ENCODE data around the gene MON2. TPM values are rescaled to one million over a fixed set of nuclear protein-coding genes. Genes with fewer than 3 reads are reported as not detected.

Gene MON2
- total and polyA plus RNA-seq, 2 of the 13 experiments (the other 11 are each of a cell fraction or from before 2014, with no cell fraction given): 10.5 to 24.8 TPM

DNA sequence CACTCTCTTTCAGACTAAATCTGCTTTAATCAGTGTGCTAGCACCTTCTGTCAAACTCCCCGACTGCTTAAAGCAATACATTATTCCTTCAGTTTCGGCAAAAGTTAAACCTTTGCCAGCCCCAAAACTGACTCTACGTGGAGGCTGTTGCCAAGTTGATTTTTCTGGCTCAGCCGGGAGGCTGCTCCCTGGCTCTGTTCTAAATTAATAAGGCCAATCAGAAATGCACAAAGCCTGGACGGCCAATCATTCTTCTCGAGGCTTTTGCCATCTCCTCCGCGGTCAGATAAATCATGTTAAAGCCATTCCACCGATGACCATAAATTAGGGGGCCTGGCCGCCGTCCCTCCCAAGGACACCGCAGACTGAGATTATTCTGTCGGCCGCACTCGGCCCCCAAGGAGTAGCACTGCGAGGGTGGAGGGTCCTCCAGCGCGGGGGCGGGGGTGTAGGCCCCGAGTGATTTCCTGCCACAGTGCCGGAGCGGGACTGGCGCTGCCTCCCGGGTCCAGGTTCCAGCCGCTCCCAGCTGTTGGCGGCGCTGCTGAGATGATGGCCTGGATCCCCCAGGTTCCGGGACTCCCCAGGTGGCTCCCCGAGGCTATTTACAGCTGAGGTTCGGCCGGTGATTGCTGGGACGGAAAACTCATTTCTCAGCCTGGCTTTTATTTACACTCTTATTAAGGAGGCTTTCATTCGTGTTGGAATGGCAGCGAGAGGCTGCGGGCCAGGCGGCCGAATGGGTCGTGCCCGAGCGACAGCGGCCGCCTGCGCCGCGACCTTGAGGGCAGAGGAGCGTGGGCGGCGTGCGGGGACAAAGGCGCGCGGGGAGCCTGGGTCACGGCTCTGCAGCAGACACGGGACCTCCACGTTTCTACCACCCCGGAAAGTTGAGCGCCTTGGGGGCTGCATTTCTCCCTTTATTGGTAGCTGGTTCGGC, 165.1 kb downstream of the MON2 start (continued):
- TF ChIP-seq, protein P1, sequence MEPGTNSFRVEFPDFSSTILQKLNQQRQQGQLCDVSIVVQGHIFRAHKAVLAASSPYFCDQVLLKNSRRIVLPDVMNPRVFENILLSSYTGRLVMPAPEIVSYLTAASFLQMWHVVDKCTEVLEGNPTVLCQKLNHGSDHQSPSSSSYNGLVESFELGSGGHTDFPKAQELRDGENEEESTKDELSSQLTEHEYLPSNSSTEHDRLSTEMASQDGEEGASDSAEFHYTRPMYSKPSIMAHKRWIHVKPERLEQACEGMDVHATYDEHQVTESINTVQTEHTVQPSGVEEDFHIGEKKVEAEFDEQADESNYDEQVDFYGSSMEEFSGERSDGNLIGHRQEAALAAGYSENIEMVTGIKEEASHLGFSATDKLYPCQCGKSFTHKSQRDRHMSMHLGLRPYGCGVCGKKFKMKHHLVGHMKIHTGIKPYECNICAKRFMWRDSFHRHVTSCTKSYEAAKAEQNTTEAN (CRISPR knock-in tag; conservative IDR thresholded peaks at IDR 0.05): no peak
- TF ChIP-seq PHF8 (CRISPR knock-in tag; IDR thresholded peaks at IDR 0.05) (peak; percentile 73), PAWR (CRISPR knock-in tag; IDR thresholded peaks at IDR 0.05; ENCODE audit: borderline replicate concordance) (no peak), ZFP36L2 (CRISPR knock-in tag; IDR thresholded peaks at IDR 0.05) (no peak), ELF4 (CRISPR knock-in tag; IDR thresholded peaks at IDR 0.05; ENCODE audit: borderline replicate concordance) (no peak), RNF2 (conservative IDR thresholded peaks at IDR 0.05; ENCODE audit: low read depth) (no peak; the same call in 1 of the 2 replicates), ELF3 (CRISPR knock-in tag; IDR thresholded peaks at IDR 0.05) (no peak), NKX3-1 (CRISPR knock-in tag; IDR thresholded peaks at IDR 0.05) (no peak), RORA (CRISPR knock-in tag; IDR thresholded peaks at IDR 0.05) (no peak)
- TF ChIP-seq, protein P2, sequence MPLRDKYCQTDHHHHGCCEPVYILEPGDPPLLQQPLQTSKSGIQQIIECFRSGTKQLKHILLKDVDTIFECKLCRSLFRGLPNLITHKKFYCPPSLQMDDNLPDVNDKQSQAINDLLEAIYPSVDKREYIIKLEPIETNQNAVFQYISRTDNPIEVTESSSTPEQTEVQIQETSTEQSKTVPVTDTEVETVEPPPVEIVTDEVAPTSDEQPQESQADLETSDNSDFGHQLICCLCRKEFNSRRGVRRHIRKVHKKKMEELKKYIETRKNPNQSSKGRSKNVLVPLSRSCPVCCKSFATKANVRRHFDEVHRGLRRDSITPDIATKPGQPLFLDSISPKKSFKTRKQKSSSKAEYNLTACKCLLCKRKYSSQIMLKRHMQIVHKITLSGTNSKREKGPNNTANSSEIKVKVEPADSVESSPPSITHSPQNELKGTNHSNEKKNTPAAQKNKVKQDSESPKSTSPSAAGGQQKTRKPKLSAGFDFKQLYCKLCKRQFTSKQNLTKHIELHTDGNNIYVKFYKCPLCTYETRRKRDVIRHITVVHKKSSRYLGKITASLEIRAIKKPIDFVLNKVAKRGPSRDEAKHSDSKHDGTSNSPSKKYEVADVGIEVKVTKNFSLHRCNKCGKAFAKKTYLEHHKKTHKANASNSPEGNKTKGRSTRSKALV (CRISPR knock-in tag; IDR thresholded peaks at IDR 0.05): no peak
- TF ChIP-seq, protein P3, sequence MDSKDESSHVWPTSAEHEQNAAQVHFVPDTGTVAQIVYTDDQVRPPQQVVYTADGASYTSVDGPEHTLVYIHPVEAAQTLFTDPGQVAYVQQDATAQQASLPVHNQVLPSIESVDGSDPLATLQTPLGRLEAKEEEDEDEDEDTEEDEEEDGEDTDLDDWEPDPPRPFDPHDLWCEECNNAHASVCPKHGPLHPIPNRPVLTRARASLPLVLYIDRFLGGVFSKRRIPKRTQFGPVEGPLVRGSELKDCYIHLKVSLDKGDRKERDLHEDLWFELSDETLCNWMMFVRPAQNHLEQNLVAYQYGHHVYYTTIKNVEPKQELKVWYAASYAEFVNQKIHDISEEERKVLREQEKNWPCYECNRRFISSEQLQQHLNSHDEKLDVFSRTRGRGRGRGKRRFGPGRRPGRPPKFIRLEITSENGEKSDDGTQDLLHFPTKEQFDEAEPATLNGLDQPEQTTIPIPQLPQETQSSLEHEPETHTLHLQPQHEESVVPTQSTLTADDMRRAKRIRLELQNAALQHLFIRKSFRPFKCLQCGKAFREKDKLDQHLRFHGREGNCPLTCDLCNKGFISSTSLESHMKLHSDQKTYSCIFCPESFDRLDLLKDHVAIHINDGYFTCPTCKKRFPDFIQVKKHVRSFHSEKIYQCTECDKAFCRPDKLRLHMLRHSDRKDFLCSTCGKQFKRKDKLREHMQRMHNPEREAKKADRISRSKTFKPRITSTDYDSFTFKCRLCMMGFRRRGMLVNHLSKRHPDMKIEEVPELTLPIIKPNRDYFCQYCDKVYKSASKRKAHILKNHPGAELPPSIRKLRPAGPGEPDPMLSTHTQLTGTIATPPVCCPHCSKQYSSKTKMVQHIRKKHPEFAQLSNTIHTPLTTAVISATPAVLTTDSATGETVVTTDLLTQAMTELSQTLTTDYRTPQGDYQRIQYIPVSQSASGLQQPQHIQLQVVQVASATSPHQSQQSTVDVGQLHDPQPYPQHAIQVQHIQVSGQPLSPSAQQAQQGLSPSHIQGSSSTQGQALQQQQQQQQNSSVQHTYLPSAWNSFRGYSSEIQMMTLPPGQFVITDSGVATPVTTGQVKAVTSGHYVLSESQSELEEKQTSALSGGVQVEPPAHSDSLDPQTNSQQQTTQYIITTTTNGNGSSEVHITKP (CRISPR knock-in tag; IDR thresholded peaks at IDR 0.05; ENCODE audit: low read depth): no peak
- TF ChIP-seq, protein P4, sequence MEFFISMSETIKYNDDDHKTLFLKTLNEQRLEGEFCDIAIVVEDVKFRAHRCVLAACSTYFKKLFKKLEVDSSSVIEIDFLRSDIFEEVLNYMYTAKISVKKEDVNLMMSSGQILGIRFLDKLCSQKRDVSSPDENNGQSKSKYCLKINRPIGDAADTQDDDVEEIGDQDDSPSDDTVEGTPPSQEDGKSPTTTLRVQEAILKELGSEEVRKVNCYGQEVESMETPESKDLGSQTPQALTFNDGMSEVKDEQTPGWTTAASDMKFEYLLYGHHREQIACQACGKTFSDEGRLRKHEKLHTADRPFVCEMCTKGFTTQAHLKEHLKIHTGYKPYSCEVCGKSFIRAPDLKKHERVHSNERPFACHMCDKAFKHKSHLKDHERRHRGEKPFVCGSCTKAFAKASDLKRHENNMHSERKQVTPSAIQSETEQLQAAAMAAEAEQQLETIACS (CRISPR knock-in tag; IDR thresholded peaks at IDR 0.05): no peak
- TF ChIP-seq, protein P5, sequence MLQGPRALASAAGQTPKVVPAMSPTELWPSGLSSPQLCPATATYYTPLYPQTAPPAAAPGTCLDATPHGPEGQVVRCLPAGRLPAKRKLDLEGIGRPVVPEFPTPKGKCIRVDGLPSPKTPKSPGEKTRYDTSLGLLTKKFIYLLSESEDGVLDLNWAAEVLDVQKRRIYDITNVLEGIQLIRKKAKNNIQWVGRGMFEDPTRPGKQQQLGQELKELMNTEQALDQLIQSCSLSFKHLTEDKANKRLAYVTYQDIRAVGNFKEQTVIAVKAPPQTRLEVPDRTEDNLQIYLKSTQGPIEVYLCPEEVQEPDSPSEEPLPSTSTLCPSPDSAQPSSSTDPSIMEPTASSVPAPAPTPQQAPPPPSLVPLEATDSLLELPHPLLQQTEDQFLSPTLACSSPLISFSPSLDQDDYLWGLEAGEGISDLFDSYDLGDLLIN (CRISPR knock-in tag; IDR thresholded peaks at IDR 0.05; ENCODE audit: borderline replicate concordance): no peak
- TF ChIP-seq, protein P6, sequence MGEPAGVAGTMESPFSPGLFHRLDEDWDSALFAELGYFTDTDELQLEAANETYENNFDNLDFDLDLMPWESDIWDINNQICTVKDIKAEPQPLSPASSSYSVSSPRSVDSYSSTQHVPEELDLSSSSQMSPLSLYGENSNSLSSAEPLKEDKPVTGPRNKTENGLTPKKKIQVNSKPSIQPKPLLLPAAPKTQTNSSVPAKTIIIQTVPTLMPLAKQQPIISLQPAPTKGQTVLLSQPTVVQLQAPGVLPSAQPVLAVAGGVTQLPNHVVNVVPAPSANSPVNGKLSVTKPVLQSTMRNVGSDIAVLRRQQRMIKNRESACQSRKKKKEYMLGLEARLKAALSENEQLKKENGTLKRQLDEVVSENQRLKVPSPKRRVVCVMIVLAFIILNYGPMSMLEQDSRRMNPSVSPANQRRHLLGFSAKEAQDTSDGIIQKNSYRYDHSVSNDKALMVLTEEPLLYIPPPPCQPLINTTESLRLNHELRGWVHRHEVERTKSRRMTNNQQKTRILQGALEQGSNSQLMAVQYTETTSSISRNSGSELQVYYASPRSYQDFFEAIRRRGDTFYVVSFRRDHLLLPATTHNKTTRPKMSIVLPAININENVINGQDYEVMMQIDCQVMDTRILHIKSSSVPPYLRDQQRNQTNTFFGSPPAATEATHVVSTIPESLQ (CRISPR knock-in tag; conservative IDR thresholded peaks at IDR 0.05): no peak
